ENCODE data around the gene MAGI1.

The MAGI1 gene

DNA sequence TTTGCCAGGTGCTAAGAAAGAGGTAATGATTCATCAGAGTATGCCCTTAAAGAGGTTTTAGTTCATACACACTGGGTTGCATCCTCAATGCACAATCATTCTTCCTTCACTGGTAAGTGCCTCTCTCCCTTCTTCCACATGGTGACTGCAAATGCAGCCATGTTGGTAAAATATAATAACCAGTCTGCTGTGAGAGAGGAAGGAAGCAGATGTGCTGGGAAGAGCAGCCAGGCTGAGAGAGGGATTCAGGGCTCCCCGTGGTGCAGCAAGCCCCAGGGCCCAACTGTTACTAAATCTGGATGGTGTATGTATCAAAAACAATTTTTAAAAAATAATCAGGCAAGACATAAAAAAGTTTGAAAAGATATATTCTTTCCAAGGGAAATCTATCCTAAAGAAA lies 498.1 kb downstream of the MAGI1 start:
- no peak overlapping the region for H2AFZ ChIP-seq (ENCODE audit: low read depth, low read length, severe bottlenecking)
- no peak for TF ChIP-seq EZH2phosphoT487 (conservative IDR thresholded peaks at IDR 0.05; ENCODE audit: low read length)
- TF ChIP-seq, protein P1, sequence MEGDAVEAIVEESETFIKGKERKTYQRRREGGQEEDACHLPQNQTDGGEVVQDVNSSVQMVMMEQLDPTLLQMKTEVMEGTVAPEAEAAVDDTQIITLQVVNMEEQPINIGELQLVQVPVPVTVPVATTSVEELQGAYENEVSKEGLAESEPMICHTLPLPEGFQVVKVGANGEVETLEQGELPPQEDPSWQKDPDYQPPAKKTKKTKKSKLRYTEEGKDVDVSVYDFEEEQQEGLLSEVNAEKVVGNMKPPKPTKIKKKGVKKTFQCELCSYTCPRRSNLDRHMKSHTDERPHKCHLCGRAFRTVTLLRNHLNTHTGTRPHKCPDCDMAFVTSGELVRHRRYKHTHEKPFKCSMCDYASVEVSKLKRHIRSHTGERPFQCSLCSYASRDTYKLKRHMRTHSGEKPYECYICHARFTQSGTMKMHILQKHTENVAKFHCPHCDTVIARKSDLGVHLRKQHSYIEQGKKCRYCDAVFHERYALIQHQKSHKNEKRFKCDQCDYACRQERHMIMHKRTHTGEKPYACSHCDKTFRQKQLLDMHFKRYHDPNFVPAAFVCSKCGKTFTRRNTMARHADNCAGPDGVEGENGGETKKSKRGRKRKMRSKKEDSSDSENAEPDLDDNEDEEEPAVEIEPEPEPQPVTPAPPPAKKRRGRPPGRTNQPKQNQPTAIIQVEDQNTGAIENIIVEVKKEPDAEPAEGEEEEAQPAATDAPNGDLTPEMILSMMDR (IDR thresholded peaks at IDR 0.05; ENCODE audit: insufficient read depth, low read length, poor library complexity, severe bottlenecking), result no peak
- H3F3A ChIP-seq (ENCODE audit: insufficient read depth), result no peaks in the 10 kb centered on the region
- H3K36me3 ChIP-seq (ENCODE audit: low read length), result no peaks in the 10 kb centered on the region
- H3K9me3 ChIP-seq (ENCODE audit: insufficient read depth, low read length), result no peaks in the 10 kb centered on the region
- no peak overlapping the region for H3K4me3 ChIP-seq (ENCODE audit: insufficient read depth, low read length, poor library complexity, severe bottlenecking)
- H3K27me3 ChIP-seq (ENCODE audit: low read length), result no peaks in the 10 kb centered on the region
- no peaks in the 10 kb centered on the region for H3K79me2 ChIP-seq (ENCODE audit: insufficient read depth, low read length)
- H3K9ac ChIP-seq (ENCODE audit: low read length), result no peak overlapping the region
- no peaks in the 10 kb centered on the region for H4K20me1 ChIP-seq (ENCODE audit: low read depth, low read length)
- H3K27ac ChIP-seq (ENCODE audit: low read depth, low read length), result no peak overlapping the region
- no peak overlapping the region for H3K4me2 ChIP-seq (ENCODE audit: low read depth, low read length, poor library complexity, severe bottlenecking)
- no peaks in the 10 kb centered on the region for H3K9me2 ChIP-seq (replicated peaks; ENCODE audit: insufficient read depth, low read length)

DNA sequence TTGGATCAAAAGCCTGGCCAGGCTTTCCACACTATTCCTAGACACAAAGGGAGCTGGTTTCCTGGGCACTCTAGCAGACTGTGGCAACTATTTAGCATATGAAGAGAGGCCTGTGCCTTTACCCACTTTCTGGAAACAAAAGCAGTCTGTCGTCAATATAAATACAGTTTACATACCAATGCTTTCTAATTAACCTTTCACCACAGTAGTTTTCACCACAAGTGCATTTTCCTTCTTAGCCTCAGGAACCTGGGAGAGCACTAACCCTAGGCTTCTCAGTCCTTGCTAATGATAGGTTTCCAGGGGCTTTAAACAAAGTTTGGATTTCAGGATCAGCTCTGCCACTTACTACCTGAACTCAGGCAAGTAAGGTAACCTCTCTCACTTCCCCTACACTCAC lies 499.1 kb downstream of the MAGI1 start:
- Histone ChIP-seq H2AFZ (ENCODE audit: low read depth, low read length, severe bottlenecking) (no peak overlapping the region), H3K9me2 (replicated peaks; ENCODE audit: insufficient read depth, low read length) (no peaks in the 10 kb centered on the region), H3K79me2 (ENCODE audit: insufficient read depth, low read length) (no peaks in the 10 kb centered on the region), H3F3A (ENCODE audit: insufficient read depth) (no peaks in the 10 kb centered on the region), H4K20me1 (ENCODE audit: low read depth, low read length) (no peaks in the 10 kb centered on the region), H3K9me3 (ENCODE audit: insufficient read depth, low read length) (no peaks in the 10 kb centered on the region), H3K36me3 (ENCODE audit: low read length) (no peaks in the 10 kb centered on the region), H3K27me3 (ENCODE audit: low read length) (no peaks in the 10 kb centered on the region), H3K4me2 (ENCODE audit: low read depth, low read length, poor library complexity, severe bottlenecking) (no peak overlapping the region), H3K9ac (ENCODE audit: low read length) (no peak overlapping the region), H3K27ac (ENCODE audit: low read depth, low read length) (no peak overlapping the region), H3K4me3 (ENCODE audit: insufficient read depth, low read length, poor library complexity, severe bottlenecking) (no peak overlapping the region)
- no peak for TF ChIP-seq EZH2phosphoT487 (conservative IDR thresholded peaks at IDR 0.05; ENCODE audit: low read length)
- TF ChIP-seq, protein P1 (IDR thresholded peaks at IDR 0.05; ENCODE audit: insufficient read depth, low read length, poor library complexity, severe bottlenecking), result no peak

DNA sequence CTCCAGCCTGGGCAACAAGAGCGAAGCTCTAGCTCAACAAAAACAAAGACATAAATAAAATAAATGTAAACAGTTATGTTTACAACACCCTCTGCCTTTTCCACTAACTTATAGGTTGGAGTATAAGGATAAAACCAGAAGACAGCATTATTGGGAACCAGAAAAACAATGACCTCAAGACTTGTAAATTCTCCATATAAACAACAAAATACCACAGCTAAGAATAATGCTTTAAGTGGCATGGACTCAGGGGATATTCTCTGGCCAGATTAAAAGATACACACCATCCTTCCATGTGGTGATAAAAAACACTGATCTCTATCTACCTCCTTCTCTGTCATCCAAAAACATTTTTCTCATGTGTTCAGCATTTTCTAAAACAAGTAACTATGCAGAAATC lies 500.6 kb downstream of the MAGI1 start:
- Histone ChIP-seq H4K20me1 (ENCODE audit: low read depth, low read length) (no peaks in the 10 kb centered on the region), H3K4me2 (ENCODE audit: low read depth, low read length, poor library complexity, severe bottlenecking) (no peak overlapping the region), H3K9ac (ENCODE audit: low read length) (no peak overlapping the region), H3K27me3 (ENCODE audit: low read length) (no peaks in the 10 kb centered on the region), H3F3A (ENCODE audit: insufficient read depth) (no peaks in the 10 kb centered on the region), H2AFZ (ENCODE audit: low read depth, low read length, severe bottlenecking) (no peak overlapping the region), H3K27ac (ENCODE audit: low read depth, low read length) (no peak overlapping the region), H3K36me3 (ENCODE audit: low read length) (no peaks in the 10 kb centered on the region), H3K9me3 (ENCODE audit: insufficient read depth, low read length) (no peaks in the 10 kb centered on the region), H3K4me3 (ENCODE audit: insufficient read depth, low read length, poor library complexity, severe bottlenecking) (no peak overlapping the region), H3K9me2 (replicated peaks; ENCODE audit: insufficient read depth, low read length) (no peaks in the 10 kb centered on the region), H3K79me2 (ENCODE audit: insufficient read depth, low read length) (no peaks in the 10 kb centered on the region)
- no peak for TF ChIP-seq EZH2phosphoT487 (conservative IDR thresholded peaks at IDR 0.05; ENCODE audit: low read length)
- TF ChIP-seq, protein P1 (IDR thresholded peaks at IDR 0.05; ENCODE audit: insufficient read depth, low read length, poor library complexity, severe bottlenecking), result no peak
